HepG2 (cell line): Measurements from ENCODE around the gene MDFIC. TPM values are rescaled to one million over a fixed set of nuclear protein-coding genes. Genes with fewer than 3 reads are reported as not detected.

Source experiments
- ATAC-seq: fragments of 200-7000 bp; cut with Tn5 transposase; 3 replicates; pipeline ENCODE4 v1.9.1; 2020; ENCODE audit warnings: mild to moderate bottlenecking, moderate library complexity
- BruUV-seq: library from RNA; stranded (reverse); fragments of 400-500 nt; replicated peaks from 2 replicates; lab custom pipeline; 2021; lab: Mats Ljungman, UMichigan
- CTCF ChIA-PET: fragments of 300-600 bp; formaldehyde crosslinking; extraction: SDS; loops from one replicate; lab custom pipeline; 2021; ENCODE audit warnings: low total read pairs, inconsistent platforms, low intra/inter-chr PET ratio; lab: Yijun Ruan, JAX
- POLR2A ChIA-PET: fragments of 350-600 bp; sonication (Branson Sonifier 250); formaldehyde crosslinking; loops from one replicate; lab custom pipeline; 2020; ENCODE audit warnings: antibody characterized with exemption, inconsistent platforms; lab: Yijun Ruan, JAX
- DNase-seq: peaks from one replicate; pipeline ENCODE4 v3.0.0-alpha.2; 2015; ENCODE audit warnings: low spot score
- FAIRE-seq: peaks from 3 replicates; lab custom pipeline; 2011; peaks lifted over from hg19 to GRCh38; lab: Jason Lieb, UNC
- H2AFZ ChIP-seq: one replicate; pipeline ENCODE4 v1.6.1; 2011; ENCODE audit warnings: low read length, inconsistent platforms
- H3K27ac ChIP-seq: fragments of 300-600 bp; 3 replicates; pipeline ENCODE4 v1.8.0; 2011; ENCODE audit warnings: mixed run types, mild to moderate bottlenecking, mixed read lengths, low read length, inconsistent platforms; ENCODE audit not compliant: insufficient read depth; ENCODE audit errors: extremely low read length
- H3K27me3 ChIP-seq, 2 experiments: fragments of 200-600 bp in 1 of 2; 2 replicates in 1 of 2; 3 replicates in 1 of 2; pipeline versions ENCODE4 v1.6.0 to v1.8.0; 2011; ENCODE audit warnings: low read length in 2 of 2, mild to moderate bottlenecking in 2 of 2, moderate library complexity in 2 of 2, inconsistent platforms in 1 of 2; ENCODE audit not compliant: insufficient read depth in 2 of 2, control insufficient read depth in 1 of 2
- H3K36me3 ChIP-seq, 2 experiments: fragments of 200-600 bp in 1 of 2; replicated peaks in 1 of 2; 2 replicates in 1 of 2; 3 replicates in 1 of 2; pipeline versions ENCODE4 v1.5.1 to v1.8.0; 2011; ENCODE audit warnings: low read length in 2 of 2, inconsistent platforms in 1 of 2; ENCODE audit not compliant: insufficient read depth in 2 of 2, control insufficient read depth in 1 of 2
- H3K4me1 ChIP-seq: 2 replicates; pipeline ENCODE4 v1.5.1; 2012; ENCODE audit warnings: low read length, inconsistent platforms; ENCODE audit not compliant: insufficient read depth
- H3K4me2 ChIP-seq: 2 replicates; pipeline ENCODE4 v1.6.0; 2011; ENCODE audit warnings: low read depth, low read length, inconsistent platforms
- H3K4me3 ChIP-seq, 3 experiments: fragments of 200-600 bp in 1 of 3; sonication (generic), shearing (Covaris generic) in 1 of 3; replicated peaks in 1 of 3; 2 replicates each; pipeline ENCODE4 v1.5.1; 2011 to 2016; ENCODE audit warnings: low read length in 3 of 3, inconsistent platforms in 2 of 3, low read depth in 2 of 3, mild to moderate bottlenecking in 2 of 3, control low read depth in 1 of 3, mixed read lengths in 1 of 3; ENCODE audit not compliant: insufficient read depth in 1 of 3
- H3K79me2 ChIP-seq: one replicate; pipeline ENCODE4 v1.6.1; 2011; ENCODE audit warnings: low read length, inconsistent platforms; ENCODE audit not compliant: insufficient read depth
- H3K9ac ChIP-seq: 2 replicates; pipeline ENCODE4 v1.6.0; 2011; ENCODE audit warnings: mild to moderate bottlenecking, low read depth, low read length, inconsistent platforms; ENCODE audit not compliant: insufficient read depth
- H3K9me3 ChIP-seq: 2 replicates; pipeline ENCODE4 v1.5.1; 2012; ENCODE audit warnings: mild to moderate bottlenecking, low read length
- H4K20me1 ChIP-seq: 2 replicates; pipeline ENCODE4 v1.6.0; 2011; ENCODE audit warnings: inconsistent platforms, mild to moderate bottlenecking, low read length, moderate library complexity; ENCODE audit not compliant: insufficient read depth
- ARID5B ChIP-seq: IDR thresholded peaks from 2 replicates; pipeline ENCODE4 v1.4.0; 2020; ENCODE audit warnings: mild to moderate bottlenecking, missing genetic modification reagents
- BCL6 ChIP-seq: IDR thresholded peaks from 2 replicates; pipeline ENCODE4 v1.6.1; 2016; ENCODE audit warnings: missing genetic modification reagents, missing compliant biosample characterization
- CCDC6 ChIP-seq: sonication (generic); formaldehyde crosslinking; IDR thresholded peaks from 2 replicates; pipeline ENCODE4 v1.8.1; 2022; ENCODE audit warnings: mild to moderate bottlenecking, missing genetic modification reagents, moderate library complexity
- CREBL2 ChIP-seq: sonication (generic); formaldehyde crosslinking; IDR thresholded peaks from 2 replicates; pipeline ENCODE4 v1.8.1; 2023; ENCODE audit warnings: missing genetic modification reagents, mild to moderate bottlenecking, borderline replicate concordance
- HNF1B ChIP-seq: sonication (generic); formaldehyde crosslinking; IDR thresholded peaks from 2 replicates; pipeline ENCODE4 v1.5.1; 2020; ENCODE audit warnings: mild to moderate bottlenecking, moderate library complexity, missing genetic modification reagents
- HNF4A ChIP-seq: sonication (generic); formaldehyde crosslinking; IDR thresholded peaks from 2 replicates; pipeline ENCODE4 v1.4.0; 2020; ENCODE audit warnings: missing genetic modification reagents
- MYPOP ChIP-seq: sonication (generic); formaldehyde crosslinking; IDR thresholded peaks from 2 replicates; pipeline ENCODE4 v1.8.1; 2023; ENCODE audit warnings: mild to moderate bottlenecking, moderate library complexity, missing genetic modification reagents
- RARA ChIP-seq: IDR thresholded peaks from 2 replicates; pipeline ENCODE4 v1.6.1; 2016; ENCODE audit warnings: missing genetic modification reagents, missing compliant biosample characterization
- RFXANK ChIP-seq: IDR thresholded peaks from 2 replicates; pipeline ENCODE4 v1.6.1; 2016
- SALL1 ChIP-seq: sonication (generic); formaldehyde crosslinking; IDR thresholded peaks from 2 replicates; pipeline ENCODE4 v1.8.0; 2022; ENCODE audit warnings: mild to moderate bottlenecking, missing genetic modification reagents
- SRSF4 ChIP-seq: fragments of 200-400 bp; formaldehyde crosslinking; IDR thresholded peaks from one replicate; pipeline ENCODE4 v1.6.1; 2018; ENCODE audit warnings: mild to moderate bottlenecking, low read depth, low read length, moderate library complexity; ENCODE audit not compliant: poor library complexity, severe bottlenecking
- UBTF ChIP-seq: sonication (generic); formaldehyde crosslinking; IDR thresholded peaks from 2 replicates; pipeline ENCODE4 v1.4.0; 2020; ENCODE audit warnings: mild to moderate bottlenecking, missing genetic modification reagents
- ZFAT ChIP-seq: sonication (generic); formaldehyde crosslinking; conservative IDR thresholded peaks from 2 replicates; pipeline ENCODE4 v1.8.1; 2023; ENCODE audit warnings: missing genetic modification reagents, inconsistent platforms
- ZNF275 ChIP-seq: sonication (generic); formaldehyde crosslinking; IDR thresholded peaks from 2 replicates; pipeline ENCODE4 v1.8.0; 2022; ENCODE audit warnings: missing genetic modification reagents, mild to moderate bottlenecking, inconsistent platforms, borderline replicate concordance
- WGBS: methylation state at CpG from one replicate; pipeline ENCODE4 v1.1.6; 2017; ENCODE audit warnings: low lambda C conversion rate; 5-methylcytosine and 5-hydroxymethylcytosine counted together
- in situ Hi-C: cut with HindIII; loops from 2 replicates; pipeline ENCODE4 v1.10.0; 2017; ENCODE audit warnings: low pct_unique_long_range_greater_than_20kb; ENCODE audit not compliant: extremely low pct_ligation_motif_present
- intact Hi-C: fragments of 100-400 bp; cut with micrococcal nuclease; formaldehyde crosslinking; loops from one replicate; pipeline ENCODE4 v1.10.0; 2022; ENCODE audit not compliant: unreplicated experiment
- polyA plus RNA-seq, 8 experiments: library from polyadenylated mRNA; depleted of rRNA in 3 of 8; stranded (reverse) in 7 of 8; unstranded in 1 of 8; fragments of >200 nt; fragmentation: Illumina TruSeq in 4 of 8; extraction: Trizol in 4 of 8; gene quantifications; 2 replicates each; pipeline versions ENCODE4 v1.2.1 to v1.2.3, GENCODE V29; 2011 to 2016; ENCODE audit warnings: low read depth in 4 of 8, missing spikeins in 1 of 8, mixed read lengths in 1 of 8; ENCODE audit not compliant: insufficient read depth in 1 of 8
- total RNA-seq, 5 experiments: library from RNA; depleted of rRNA; stranded (reverse); fragments of >200 nt; fragmentation: Illumina TruSeq; extraction: Trizol; gene quantifications; 2 replicates each; pipeline ENCODE4 v1.2.3, GENCODE V29; 2016; ENCODE audit warnings: low read depth in 1 of 5

Gene MDFIC
- total and polyA plus RNA-seq, 2 of the 13 experiments (the other 11 are each of a cell fraction or from before 2014, with no cell fraction given) = 0.13 TPM; not detected in 1

GRCh38 chr7:114921631-114922025, 266 bp upstream of the MDFIC start:
- TF ChIP-seq ZFAT (CRISPR knock-in tag) = peak; percentile 98
- no peak for TF ChIP-seq ARID5B (CRISPR knock-in tag)
- TF ChIP-seq CCDC6 (CRISPR knock-in tag) = 0 out of 2 replicates have a peak, but pooled peaks have one; percentile 32
- no peak for TF ChIP-seq SRSF4
- 0 out of 2 replicates have a peak, but pooled peaks have one; percentile 29 for TF ChIP-seq HNF4A (CRISPR knock-in tag)
- TF ChIP-seq ZNF275 = no peak
- TF ChIP-seq UBTF (CRISPR knock-in tag) = no peak
- no peak for TF ChIP-seq RFXANK (CRISPR knock-in tag)
- TF ChIP-seq SALL1 (CRISPR knock-in tag) = 0 out of 2 replicates have a peak, but pooled peaks have one; percentile 4
- TF ChIP-seq CREBL2 (CRISPR knock-in tag) = no peak
- no peak for TF ChIP-seq HNF1B (CRISPR knock-in tag)
- no peak for TF ChIP-seq MYPOP (CRISPR knock-in tag)
- TF ChIP-seq BCL6 = peak; percentile 93
- peak; percentile 42; the same call in 1 of the 2 replicates for TF ChIP-seq RARA (CRISPR knock-in tag)
- BruUV-seq = no TSS peak
- H3K9ac ChIP-seq = no peak overlapping the region
- ChIA-PET POLR2A (no interaction called here), CTCF (no interaction called here)
- H4K20me1 ChIP-seq = no peaks in the 10 kb centered on the region
- H3K27ac ChIP-seq = no peak overlapping the region
- peaks cover 2 to 19% of the 10 kb centered on the region in 2 experiments; a peak in 3 of 5 replicates for H3K27me3 ChIP-seq
- H3K4me1 ChIP-seq = peaks cover 19% of the 10 kb centered on the region
- DNase-seq (no peak), FAIRE-seq (no peak), ATAC-seq (peak; percentile 63)
- no peaks in the 10 kb centered on the region for H3K79me2 ChIP-seq
- 21% methylated on average over 15 of the region's 15 CpGs for WGBS
- H3K36me3 ChIP-seq = no peaks in the 10 kb centered on the region
- intact Hi-C loops (no loop called here), in situ Hi-C loops (no loop called here)
- H3K4me2 ChIP-seq = peak overlapping the region; percentile 73
- no peaks in the 10 kb centered on the region for H3K9me3 ChIP-seq
- no peak overlapping the region for H2AFZ ChIP-seq
- peak overlapping the region in 2 of 3 experiments; percentile 50 to 68; a peak in 2 of 6 replicates for H3K4me3 ChIP-seq
